Right atrium auricular region (tissue), 2 donors: Measurements from ENCODE around the gene CASKIN2. TPM values are rescaled to one million over a fixed set of nuclear protein-coding genes. Genes with fewer than 3 reads are reported as not detected.
"Not testable (repeated sequence)": the region's sequence is repeated elsewhere in the genome, so short reads cannot be mapped to it uniquely, and the experiment has no call there.

Source experiments
- DNase-seq: peaks from one replicate; pipeline ENCODE4 v3.0.0-alpha.2; 2019; ENCODE audit warnings: low spot score
- H3K27ac ChIP-seq, 2 donors: fragments of 200-600 bp; sonication (generic); 1 replicate in 1 of 2; 2 replicates in 1 of 2; pipeline ENCODE4 v1.5.1; 2016 to 2019
- H3K27me3 ChIP-seq, 2 donors: fragments of 200-600 bp; sonication (generic); one replicate each; pipeline versions ENCODE4 v1.5.1 to v1.6.0; 2017 to 2019
- H3K36me3 ChIP-seq: fragments of 200-600 bp; sonication (generic); one replicate; pipeline ENCODE4 v1.5.1; 2016
- H3K4me1 ChIP-seq, 2 donors: fragments of 200-600 bp; sonication (generic); one replicate each; pipeline versions ENCODE4 v1.5.1 to v1.6.0; 2017 to 2019
- H3K4me3 ChIP-seq, 2 donors: fragments of 200-600 bp; sonication (generic); 1 replicate in 1 of 2; 2 replicates in 1 of 2; pipeline ENCODE4 v1.5.1; 2017 to 2019; ENCODE audit warnings: mild to moderate bottlenecking in 1 of 2, moderate library complexity in 1 of 2
- H3K9me3 ChIP-seq, 2 donors: fragments of 200-600 bp; sonication (generic); one replicate each; pipeline ENCODE4 v1.5.1; 2019
- CTCF ChIP-seq, 2 donors: fragments of 200-600 bp; sonication (generic); IDR thresholded peaks; one replicate each; pipeline ENCODE4 v1.5.1; 2019; ENCODE audit warnings: antibody characterized with exemption in 2 of 2
- total RNA-seq, 2 donors: library from RNA; depleted of rRNA; stranded (reverse); fragments of >200 nt; gene quantifications; one replicate each; pipeline ENCODE4 v1.1.0, GENCODE V29; 2016

The CASKIN2 gene
- total RNA-seq, 2 donors from 2014 or later, result 18.3 to 28.7 TPM

- Histone ChIP-seq H3K9me3 (no peaks in the 10 kb centered on the region), H3K27ac (no peak overlapping the region), H3K36me3 (no peaks in the 10 kb centered on the region), H3K4me3 (no peak overlapping the region), H3K4me1 (peaks cover 0 to 54% of the 10 kb centered on the region in 2 donors), H3K27me3 (no peaks in the 10 kb centered on the region)
- DNase-seq, result no peak
- no peak for TF ChIP-seq CTCF (IDR thresholded peaks at IDR 0.05)
These were observed 33.0 kb downstream of the CASKIN2 start for GRCh38 chr17:75482098-75482942.

GRCh38 chr17:75481194-75482068 lies 33.9 kb downstream of the CASKIN2 start:
- Histone ChIP-seq H3K27ac (no peak overlapping the region), H3K27me3 (no peaks in the 10 kb centered on the region), H3K9me3 (no peaks in the 10 kb centered on the region), H3K36me3 (no peaks in the 10 kb centered on the region), H3K4me1 (peaks cover 0 to 54% of the 10 kb centered on the region in 2 donors), H3K4me3 (no peak overlapping the region)
- no peak for TF ChIP-seq CTCF (IDR thresholded peaks at IDR 0.05)
- DNase-seq, result no peak

- Histone ChIP-seq H3K36me3 (no peaks in the 10 kb centered on the region), H3K27ac (no peak overlapping the region), H3K4me1 (peaks cover 0 to 54% of the 10 kb centered on the region in 2 donors), H3K27me3 (no peaks in the 10 kb centered on the region), H3K4me3 (no peak overlapping the region), H3K9me3 (no peaks in the 10 kb centered on the region)
- TF ChIP-seq CTCF (IDR thresholded peaks at IDR 0.05), result no peak
- DNase-seq, result no peak
These were observed 35.1 kb downstream of the CASKIN2 start for GRCh38 chr17:75480281-75480680.

- H3K27ac ChIP-seq, result no peak overlapping the region
- H3K27me3 ChIP-seq, result no peaks in the 10 kb centered on the region
- no peaks in the 10 kb centered on the region for H3K9me3 ChIP-seq
- H3K36me3 ChIP-seq, result no peaks in the 10 kb centered on the region
- peaks cover 0 to 58% of the 10 kb centered on the region in 2 donors for H3K4me1 ChIP-seq
- no peak for DNase-seq
- no peak overlapping the region for H3K4me3 ChIP-seq
- no peak for TF ChIP-seq CTCF (IDR thresholded peaks at IDR 0.05)
These were observed 36.8 kb downstream of the CASKIN2 start for GRCh38 chr17:75478508-75478907.

- not testable (repeated sequence) for DNase-seq
- H3K4me1 ChIP-seq, result peaks cover 0 to 57% of the 10 kb centered on the region in 2 donors
These were observed 37.9 kb downstream of the CASKIN2 start for GRCh38 chr17:75477490-75477862.

More at GRCh38 chr17:75477490-75477862, 37.9 kb downstream of the CASKIN2 start:
- H3K36me3 ChIP-seq, H3K27me3 ChIP-seq, H3K4me3 ChIP-seq, H3K9me3 ChIP-seq: not testable (repeated sequence)
- peak overlapping the region; percentile 66 to 78 for H3K27ac ChIP-seq
